Measurements from ENCODE around the gene NTN5.

DNA sequence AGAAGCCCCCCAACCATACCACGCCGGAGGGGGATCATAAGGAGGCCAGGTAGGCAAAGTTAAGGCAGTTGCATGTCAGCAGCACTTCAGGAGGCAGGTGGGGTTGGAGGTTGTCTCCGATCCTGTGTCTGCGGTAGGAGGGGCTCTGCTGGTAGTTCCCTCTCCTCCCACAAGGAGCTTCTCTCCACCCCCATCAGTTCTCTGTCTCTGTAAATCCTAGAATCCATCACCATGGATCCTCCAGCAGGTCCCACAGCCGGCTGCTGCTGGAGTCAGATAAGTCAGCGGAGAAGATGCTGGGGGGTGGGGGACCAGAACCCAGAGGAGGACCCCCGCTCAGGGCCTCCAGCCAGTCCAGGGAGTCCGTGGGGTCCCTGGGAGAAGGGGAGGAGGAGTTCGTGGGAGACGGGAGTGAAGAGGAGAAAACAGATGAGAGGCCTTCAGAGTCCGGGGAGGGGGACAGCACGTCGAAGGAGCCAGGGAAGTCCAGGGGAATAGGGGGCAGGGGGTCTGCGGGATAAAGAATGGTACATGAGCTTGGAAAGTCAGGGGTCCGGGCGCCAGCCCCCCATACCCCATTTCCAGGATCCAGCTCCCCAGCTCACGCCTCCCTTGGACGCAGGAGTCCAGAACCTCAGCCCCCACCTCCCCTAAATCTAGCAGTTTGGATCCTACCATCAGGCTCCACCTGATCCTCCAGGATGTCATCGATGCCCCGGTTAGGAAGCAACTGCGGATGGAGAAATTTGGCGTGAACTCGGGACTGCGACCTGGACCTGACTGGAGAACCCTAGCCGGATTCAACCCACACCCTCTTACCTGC is 40.4 kb upstream of the NTN5 start:
- TF ChIP-seq, protein P1, sequence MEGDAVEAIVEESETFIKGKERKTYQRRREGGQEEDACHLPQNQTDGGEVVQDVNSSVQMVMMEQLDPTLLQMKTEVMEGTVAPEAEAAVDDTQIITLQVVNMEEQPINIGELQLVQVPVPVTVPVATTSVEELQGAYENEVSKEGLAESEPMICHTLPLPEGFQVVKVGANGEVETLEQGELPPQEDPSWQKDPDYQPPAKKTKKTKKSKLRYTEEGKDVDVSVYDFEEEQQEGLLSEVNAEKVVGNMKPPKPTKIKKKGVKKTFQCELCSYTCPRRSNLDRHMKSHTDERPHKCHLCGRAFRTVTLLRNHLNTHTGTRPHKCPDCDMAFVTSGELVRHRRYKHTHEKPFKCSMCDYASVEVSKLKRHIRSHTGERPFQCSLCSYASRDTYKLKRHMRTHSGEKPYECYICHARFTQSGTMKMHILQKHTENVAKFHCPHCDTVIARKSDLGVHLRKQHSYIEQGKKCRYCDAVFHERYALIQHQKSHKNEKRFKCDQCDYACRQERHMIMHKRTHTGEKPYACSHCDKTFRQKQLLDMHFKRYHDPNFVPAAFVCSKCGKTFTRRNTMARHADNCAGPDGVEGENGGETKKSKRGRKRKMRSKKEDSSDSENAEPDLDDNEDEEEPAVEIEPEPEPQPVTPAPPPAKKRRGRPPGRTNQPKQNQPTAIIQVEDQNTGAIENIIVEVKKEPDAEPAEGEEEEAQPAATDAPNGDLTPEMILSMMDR (IDR thresholded peaks at IDR 0.05) = no peak
- no peak for TF ChIP-seq POLR2A (IDR thresholded peaks at IDR 0.05)
